Epithelial cell of proximal tubule (primary cell): ENCODE results near the gene CRACDL. TPM values are rescaled to one million over a fixed set of nuclear protein-coding genes. Genes with fewer than 3 reads are reported as not detected.

ENCODE experiments used
- DNase-seq: peaks from one replicate; pipeline ENCODE4 v3.0.0-alpha.2; 2011; ENCODE audit warnings: low read depth
- H3K4me3 ChIP-seq: 2 replicates; pipeline ENCODE4 v1.5.1; 2011; ENCODE audit warnings: low read depth, mild to moderate bottlenecking, low read length
- CTCF ChIP-seq: conservative IDR thresholded peaks from 2 replicates; pipeline ENCODE4 v1.5.1; 2012; ENCODE audit warnings: low read depth, mild to moderate bottlenecking, low read length
- total RNA-seq: library from RNA; depleted of rRNA; stranded (reverse); fragments of >200 nt; gene quantifications from 2 replicates; pipeline ENCODE4 v1.2.3, GENCODE V29; 2015

CRACDL gene
- total RNA-seq, 1 donor from 2014 or later = 1.0 TPM

GRCh38 chr2:98861601-98862000, 74.4 kb downstream of the CRACDL start:
- no peak for TF ChIP-seq CTCF
- no peak for DNase-seq
- H3K4me3 ChIP-seq = no peak overlapping the region

GRCh38 chr2:98859323-98859722, 76.7 kb downstream of the CRACDL start:
- no peak for TF ChIP-seq CTCF
- H3K4me3 ChIP-seq = no peak overlapping the region
- no peak for DNase-seq

GRCh38 chr2:98857001-98857400, 79.0 kb downstream of the CRACDL start:
- TF ChIP-seq CTCF = no peak
- H3K4me3 ChIP-seq = no peak overlapping the region
- no peak for DNase-seq

DNA sequence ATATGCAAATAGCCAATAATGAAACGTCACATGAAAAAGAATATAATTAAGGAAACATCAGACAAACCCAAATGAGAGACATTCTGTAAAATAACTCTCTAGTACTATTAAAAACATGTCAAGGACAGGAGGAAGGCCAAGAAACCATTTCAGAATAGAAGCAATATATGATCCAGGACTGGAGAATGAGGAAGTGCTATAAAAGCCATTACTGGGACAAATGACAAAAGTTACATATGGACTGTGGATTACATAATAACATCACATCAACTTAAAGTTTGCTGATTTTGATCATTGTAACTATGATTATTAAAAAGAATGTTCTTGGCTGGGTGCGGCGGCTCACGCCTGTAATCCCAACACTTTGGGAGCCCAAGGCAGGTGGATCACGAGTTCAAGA, 81.3 kb downstream of the CRACDL start:
- no peak overlapping the region for H3K4me3 ChIP-seq
- no peak for TF ChIP-seq CTCF
- DNase-seq = no peak

DNA sequence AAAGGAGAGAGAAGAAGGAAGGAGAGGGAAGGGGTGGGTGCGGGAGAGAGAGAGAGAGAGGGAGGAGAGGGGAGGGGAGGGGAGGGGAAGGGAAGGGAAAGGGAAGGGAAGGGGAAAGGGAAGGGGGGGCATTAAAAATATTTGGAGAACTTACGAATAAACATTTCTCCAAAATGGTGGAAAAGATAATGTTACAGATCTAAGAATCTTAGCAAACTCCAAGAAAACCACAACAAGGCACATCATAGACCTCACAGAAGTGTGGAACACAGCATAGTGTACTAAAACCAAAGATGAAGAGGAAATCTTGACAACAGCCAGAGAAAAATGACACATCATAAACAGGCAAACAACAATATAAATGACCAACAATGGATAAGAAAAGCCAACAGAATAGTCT, 83.1 kb downstream of the CRACDL start:
- H3K4me3 ChIP-seq = no peak overlapping the region
- TF ChIP-seq CTCF = no peak
- DNase-seq = no peak

DNA sequence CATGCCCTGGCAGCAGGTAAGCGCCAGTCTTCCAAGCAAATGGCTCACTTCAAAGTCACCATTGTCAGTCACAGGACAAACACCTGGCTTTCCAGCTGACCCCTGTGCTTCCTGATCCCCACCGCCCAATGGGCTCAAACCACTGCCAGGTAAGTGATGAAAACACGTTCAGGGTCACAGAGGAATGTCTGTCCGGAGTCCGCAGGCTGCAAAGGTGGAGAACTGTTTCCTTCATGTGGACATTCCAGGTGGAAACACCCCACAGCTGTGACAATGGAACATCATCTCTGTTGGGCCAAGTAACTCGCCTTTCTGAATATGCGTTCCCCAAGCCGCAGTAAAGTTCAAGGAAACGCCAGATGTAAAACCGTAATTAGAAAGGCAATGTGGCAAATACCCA, 86.0 kb downstream of the CRACDL start:
- no peak for TF ChIP-seq CTCF
- DNase-seq = no peak
- H3K4me3 ChIP-seq = no peak overlapping the region

DNA sequence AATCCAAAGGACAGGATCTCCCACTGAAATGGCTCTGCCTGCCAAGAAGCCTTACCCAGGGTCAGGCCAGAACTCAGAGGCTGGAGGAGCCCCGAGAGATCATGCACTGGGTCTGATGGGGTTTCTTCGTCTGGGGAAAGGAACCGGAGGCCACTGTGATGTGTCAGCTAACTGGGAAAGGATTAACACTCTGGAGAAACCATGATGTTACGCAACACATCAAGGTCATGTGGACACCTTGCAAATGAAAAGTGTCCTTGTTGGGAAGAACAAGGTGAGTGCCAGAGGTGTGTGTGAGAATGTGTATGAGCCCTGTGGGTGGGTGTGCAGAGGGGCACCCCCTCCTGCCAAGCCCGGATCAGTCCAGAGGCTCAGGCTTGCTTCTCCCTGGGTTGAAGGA, 86.9 kb downstream of the CRACDL start:
- TF ChIP-seq CTCF = no peak
- DNase-seq = no peak

More for the DNA sequence above, 86.9 kb downstream of the CRACDL start:
- no peak overlapping the region for H3K4me3 ChIP-seq
